NAMALWA (cell line): ENCODE results near the gene TMOD1.

Experiments
- DNase-seq: peaks from one replicate; pipeline ENCODE4 v3.0.0-alpha.2; 2015; ENCODE audit warnings: low spot score

Gene TMOD1

DNA sequence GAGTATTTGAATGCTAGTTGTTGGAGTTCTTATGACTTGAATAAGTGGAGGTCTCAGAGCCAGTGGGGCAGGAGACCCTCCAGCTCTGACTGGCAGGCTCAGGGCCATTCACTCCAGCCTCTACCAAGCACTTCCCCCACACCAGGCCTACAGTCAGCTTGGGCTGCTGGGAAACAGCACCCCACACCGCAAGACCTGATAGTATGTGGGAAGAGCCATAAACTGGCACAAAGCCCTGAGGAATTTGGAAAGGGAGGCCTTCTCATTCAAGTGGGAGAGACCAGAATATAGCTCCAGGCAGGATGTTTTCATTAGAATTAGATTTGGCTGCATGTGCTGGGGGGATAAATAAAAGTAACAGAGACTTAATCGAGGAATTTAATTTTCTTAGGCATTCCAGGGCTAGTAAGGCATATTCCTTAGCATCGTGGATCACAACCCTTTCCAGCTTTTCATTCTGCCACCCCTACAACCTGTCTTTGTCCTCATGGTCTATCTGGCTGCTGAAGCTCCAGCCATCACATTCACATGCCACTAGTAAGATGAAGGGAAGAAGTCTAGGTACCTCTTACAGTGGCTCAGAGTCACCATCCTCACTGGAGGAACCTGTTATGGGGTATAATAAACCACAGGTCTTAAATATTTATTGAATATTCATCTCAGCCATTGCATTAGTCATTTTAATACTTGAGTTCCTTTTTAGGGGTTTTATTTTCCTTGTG is 47.5 kb downstream of the TMOD1 start:
- DNase-seq, result no peak

DNA sequence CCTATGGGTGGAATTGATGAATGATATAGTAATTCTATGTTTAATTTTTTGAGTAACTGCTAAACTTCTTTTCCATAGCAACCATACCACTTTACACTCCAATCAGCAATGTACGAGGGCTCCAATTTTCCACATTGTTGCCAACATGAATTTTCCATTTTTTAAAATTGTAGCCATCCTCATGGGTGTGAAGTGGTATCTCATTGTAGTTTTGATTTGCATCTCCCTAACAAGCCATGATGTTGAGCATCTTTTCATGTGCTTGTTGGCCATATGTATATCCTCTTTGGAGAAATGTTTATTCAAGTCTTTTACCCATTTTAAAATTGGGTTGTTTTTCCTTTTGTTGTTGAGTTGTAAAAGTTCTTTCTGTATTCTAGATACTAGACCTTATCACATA is 48.9 kb downstream of the TMOD1 start:
- no peak for DNase-seq

DNA sequence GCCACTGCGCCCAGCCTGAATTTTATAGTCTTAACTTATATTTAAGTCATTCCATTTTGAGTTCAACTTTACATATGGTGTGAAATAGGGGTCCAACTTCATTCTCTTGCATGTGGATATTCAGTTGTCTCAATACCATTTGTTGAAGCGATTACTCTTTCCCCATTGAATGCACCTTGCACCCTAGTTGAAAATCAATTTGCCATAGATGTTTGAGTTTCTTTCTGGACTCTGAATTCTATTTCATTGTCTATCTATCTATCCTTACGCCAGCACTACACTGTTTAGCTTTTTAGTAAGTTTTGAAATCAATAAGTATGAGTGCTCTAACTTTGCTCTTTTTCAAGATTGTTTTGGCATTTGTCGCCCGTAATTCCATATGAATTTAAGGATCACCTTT is 49.8 kb downstream of the TMOD1 start:
- no peak for DNase-seq

DNA sequence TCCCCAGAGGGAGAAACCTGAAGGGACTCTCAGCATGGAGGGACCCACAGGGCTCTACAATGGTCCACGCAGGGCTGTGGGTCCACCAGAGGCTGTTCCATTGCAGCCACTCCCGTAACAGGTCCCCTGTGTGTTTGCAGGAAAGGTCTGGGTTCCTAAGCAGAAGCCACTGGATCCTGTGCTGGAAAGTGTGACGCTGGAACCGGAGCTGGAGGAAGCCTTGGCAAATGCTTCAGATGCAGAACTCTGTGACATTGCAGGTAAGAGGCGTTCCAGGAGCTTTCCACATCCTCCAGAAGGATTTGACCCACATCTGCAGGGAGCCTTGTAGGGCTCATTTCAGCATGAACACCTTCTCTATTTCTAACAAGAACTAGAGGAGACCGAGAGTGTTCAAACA is 51.7 kb downstream of the TMOD1 start:
- DNase-seq, result no peak

DNA sequence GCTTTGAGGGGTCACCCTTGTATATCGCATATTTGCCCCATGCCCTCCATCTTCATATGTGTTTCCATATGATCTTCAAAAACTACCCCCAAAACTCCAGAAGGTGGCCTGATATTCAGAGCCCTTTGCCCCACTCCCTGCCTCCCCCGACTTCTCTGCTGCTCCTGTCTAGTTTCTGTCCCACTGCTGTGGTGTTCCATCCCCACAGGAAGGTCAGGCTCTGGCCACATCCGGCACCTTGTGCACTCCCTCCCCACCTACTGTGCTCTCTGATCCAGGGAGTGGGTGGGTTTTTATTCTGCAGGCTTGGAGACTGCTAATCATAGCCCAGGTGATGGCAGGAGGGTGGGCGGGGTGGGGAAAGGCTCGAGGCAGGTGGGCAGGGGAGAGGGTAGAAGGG is 52.4 kb downstream of the TMOD1 start:
- DNase-seq, result no peak

DNA sequence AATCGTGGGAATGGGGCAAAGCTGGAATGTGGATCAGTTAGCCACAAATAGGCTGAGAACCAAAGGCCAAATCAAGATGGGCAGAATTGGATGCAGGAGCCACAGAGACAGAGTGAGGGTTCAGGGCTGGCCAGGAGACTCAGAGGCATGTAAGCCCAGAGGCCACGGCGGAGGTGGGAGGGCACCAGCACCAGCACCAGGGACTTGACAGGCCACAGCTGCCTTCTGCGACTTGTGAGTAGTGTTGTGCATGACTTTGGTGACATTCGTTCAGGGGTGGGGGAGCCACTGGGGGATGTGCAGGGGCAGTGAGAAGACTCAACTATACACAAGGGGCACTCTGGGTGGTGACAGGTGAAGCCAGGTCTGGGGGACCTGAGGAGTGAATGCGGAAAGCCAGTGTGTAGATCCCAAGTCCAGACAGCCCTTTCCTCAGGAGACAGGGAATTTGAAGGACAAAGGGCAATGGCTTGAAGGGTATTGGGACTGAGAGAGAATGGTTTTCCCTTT is 53.2 kb downstream of the TMOD1 start:
- no peak for DNase-seq

DNA sequence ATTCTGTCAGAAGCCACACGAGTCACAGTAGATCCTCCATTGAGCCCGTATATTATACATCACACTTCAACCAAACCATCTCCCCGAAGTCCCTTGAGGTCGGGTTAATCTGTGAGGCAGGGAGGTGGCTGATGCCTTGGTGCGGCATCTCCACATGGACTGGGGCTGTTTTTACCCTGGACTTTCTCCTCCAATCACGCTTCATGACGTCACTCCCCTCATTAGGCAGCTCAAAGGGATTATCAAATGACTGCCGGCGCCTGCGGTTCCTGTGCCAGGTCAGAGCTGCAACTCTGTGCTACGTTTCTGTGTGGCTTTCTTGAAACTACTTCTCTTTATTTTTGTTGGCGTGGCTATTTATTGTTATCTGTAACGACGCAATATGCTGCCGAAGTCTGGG is 53.7 kb downstream of the TMOD1 start:
- DNase-seq, result no peak

DNA sequence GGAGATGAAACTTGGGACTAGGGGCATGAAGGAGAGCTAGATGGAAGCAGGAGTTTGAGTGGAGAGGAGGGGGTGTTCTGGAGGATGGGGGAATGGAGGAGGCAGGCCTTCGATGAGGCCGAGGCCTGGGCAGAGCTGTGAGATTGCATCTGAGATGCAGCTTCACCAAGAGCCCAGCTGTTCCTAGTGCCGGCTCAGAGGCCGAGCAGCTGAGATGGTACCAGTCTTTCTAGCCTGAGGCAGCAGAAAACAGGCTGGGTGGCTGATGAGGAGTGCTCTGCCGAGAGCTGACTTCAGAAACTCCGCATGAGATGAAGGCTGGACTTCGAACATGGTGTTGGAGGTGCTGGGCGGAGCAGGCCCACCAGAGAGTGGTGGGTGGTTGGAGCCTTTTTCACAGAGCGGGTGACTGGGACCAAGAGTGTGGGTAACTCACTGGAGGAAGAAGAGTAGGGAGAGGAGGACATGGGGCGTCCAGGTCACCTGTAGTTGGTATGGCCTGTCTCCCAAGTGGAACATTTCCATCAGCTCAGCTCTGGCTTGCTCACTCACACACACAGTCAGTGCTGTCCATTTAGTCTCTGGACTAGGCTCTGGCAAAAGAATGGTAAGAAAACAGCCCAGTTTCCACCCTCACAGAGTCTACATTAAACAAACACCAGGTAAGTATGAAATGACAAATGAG is 54.7 kb downstream of the TMOD1 start:
- DNase-seq, result no peak

DNA sequence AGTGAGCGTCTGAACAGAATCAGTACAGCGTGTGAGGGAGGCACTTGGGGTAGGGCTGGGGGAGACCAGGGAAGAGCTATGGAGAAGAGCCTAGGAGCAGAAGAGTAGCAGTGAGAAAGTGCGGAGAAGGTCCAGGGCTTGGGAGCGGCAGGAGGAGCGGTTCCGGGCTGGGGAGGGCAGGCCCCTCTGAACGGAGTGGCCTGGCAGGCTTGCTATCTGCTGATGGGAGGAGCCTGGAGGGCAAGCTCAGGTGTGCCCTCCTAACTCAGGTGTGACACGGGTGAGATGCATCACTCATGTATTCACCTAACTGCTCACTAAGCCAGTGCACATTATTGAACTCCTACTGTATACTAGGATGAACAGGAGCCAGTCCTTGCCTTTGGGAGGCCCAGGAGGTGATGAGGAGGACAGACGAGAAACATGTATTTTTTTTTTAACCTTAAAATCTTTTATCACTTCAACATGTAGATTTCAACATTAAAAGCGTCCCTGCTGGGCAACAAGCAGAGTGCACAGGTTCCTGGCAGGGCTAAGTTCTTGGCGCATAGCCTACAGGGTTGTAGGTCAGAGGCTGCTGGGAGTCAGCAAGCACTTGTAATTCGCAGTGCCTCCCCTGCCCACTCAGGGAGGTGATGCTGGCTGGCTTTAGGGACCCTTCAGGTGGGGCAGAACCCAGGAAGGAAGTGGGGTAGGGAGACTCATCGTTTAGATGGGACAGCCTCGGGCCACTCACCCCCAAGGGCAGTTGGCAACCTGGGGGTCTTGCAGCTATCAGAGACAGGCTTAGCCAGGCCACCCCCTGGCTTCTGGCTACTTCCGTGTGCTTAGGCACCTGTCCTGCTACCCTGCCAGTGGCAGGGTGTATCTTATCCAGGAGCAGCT is 55.5 kb downstream of the TMOD1 start:
- no peak for DNase-seq

DNA sequence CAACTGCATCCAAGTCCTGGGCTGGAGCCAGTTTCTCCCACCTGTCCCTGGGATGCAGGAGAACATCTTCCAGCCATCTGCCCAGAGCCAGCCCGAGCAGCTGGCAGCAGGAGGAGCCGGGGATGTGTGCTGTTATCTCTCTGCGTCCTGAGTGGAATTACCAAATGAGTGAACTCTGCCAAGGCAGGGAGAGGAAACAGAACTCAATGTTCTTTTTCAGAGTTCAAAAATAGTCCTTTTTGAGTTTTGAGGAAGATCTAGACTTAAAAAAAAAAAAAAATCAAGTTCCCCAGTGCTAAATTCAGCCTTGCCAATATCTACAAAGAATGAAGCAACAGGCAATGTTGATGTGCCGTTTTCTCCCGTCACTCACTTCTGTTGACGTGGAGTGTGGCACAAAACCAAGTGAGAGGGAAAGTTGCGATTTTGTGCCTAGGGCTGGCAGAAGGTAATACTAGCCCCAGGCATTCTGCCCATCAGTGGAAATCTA is 56.2 kb downstream of the TMOD1 start:
- no peak for DNase-seq

DNA sequence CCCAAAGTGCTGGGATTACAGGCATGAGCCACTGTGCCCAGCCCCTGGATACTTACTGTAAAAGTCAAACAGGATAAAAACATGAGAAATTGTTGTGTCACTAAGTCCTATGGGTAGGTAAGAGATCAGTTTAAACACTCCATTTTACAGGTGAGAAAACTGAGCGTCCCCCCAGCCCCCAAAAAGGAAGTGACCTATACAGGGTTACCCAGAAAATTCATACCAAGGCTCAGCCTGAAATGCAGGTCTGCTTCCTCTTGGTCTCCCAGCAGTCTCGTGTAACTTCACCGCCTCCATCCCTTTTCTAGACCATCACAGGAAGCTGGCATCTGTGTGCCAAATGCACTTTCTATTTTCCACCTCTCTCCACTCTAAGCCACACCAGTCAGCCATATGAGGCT is 57.2 kb downstream of the TMOD1 start:
- DNase-seq, result no peak

DNA sequence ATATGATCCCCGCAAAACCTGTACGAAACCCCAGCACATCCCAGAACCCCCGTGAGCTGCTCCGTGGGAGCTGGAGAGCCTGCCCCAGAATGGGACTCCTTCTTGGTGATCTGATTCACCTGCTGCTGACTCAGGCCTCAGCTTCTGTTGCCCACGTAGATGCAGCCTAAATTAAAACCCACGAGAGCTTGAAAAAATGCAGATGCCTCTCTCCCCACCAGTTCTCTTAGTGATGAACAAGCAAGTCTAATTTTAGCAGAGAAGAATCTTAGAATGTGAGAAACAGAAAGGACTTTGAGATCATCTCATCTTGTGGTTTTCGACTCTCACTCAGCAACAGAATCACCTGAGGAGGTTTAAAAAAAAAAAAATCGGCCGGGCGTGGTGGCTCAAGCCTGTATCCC is 57.6 kb downstream of the TMOD1 start:
- no peak for DNase-seq

DNA sequence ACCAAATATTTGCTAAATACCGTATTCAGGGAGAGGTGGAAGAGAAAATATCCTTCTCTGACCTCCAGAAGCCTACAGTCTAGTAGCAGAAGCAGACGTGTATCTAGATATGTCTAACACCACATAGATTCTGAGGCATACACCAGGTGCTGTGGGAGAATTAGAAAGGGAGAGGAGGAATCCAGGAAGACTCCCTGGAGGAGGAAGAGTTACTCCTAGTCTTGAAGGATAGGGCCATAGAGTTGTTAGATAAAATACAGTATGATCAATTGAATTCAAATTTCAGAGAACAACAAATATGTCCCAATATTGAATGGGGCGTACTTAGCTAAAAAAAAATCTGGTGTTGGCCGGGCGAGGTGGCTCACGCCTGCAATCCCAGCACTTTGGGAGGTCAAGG is 58.7 kb downstream of the TMOD1 start:
- DNase-seq, result no peak

DNA sequence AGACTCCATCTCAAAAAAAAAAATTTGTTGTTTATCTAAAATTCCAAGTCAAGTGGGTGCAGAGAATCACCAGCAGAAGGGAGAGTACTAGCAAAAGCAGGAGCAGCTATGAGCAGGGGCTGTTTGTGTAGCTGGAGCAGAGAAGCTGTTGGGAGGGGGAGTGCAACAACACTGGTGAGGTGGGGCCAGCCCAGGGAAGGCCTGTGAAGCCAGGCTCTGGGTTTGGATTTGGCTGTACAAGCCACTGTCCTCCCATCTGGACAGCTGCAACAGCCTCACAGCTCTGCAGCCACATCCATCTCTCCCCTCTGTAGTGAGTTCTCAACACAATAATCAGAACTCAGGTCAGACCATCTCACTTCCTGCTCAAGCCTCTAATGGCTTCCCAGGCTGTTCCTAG is 59.4 kb downstream of the TMOD1 start:
- DNase-seq, result no peak

DNA sequence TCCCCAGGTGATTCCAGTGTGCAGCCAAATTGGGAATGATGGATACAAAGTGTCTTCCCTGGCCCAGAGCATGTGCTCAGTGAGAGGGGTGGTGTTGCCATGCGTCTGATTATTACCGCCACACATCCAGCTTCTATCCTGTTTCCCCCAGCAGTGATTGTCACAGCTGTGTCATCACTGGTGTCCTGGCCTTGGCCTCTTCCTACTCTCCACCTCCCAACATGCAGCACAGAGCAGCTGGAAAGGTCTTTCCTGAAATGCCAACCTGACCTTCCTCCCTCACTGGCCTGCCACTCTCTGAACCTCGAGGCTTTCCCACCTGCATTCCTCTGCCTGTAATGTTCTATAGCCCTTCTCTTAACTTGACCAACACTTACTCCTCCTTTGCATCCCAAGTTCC is 60.0 kb downstream of the TMOD1 start:
- no peak for DNase-seq

DNA sequence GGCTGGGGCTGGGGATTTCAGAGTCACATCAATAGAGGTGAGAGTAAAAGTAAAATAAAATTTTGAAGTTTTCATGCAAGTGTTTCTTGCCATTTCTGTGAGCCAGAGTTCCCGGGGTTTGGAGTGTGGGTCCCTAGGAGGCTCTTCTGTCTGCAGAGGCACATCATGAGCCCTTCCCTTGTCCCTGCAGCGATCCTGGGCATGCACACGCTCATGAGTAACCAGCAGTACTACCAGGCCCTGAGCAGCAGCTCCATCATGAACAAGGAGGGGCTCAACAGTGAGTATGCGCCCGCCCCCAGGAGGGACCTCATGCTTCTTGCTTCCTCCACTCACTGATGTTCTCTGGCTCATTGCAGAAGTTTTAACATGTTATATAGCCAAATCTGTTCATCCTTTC is 61.1 kb downstream of the TMOD1 start:
- no peak for DNase-seq

DNA sequence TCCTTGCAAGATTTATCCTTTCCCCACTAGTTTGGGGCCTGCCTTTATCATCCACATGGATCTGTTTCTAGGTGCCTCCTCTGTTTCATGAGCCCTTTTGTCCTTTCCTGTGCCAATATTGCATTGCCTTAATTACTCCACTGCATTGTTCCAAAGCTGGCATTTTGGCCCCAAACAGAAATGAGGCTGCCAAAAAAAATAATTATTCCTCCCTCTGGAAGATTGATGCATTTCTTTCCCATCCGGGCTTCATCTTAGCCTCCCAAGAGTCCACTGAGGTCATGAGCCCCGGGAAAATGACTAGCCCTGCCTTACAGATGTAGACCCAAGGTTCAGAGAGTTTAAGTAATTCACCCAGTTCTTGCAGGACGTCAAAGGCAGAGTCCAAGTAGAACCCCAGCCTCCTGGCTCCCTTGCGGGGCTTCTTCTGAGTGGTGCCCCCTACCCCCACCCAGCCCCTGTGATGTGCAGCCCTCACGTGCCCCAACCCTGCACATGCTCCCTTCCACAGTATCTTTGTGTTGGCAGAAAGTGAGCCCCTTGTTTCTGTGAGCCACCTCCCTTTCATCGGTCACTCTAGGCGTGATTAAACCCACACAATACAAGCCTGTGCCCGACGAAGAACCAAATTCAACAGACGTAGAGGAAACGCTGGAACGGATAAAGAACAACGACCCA is 62.1 kb downstream of the TMOD1 start:
- no peak for DNase-seq

DNA sequence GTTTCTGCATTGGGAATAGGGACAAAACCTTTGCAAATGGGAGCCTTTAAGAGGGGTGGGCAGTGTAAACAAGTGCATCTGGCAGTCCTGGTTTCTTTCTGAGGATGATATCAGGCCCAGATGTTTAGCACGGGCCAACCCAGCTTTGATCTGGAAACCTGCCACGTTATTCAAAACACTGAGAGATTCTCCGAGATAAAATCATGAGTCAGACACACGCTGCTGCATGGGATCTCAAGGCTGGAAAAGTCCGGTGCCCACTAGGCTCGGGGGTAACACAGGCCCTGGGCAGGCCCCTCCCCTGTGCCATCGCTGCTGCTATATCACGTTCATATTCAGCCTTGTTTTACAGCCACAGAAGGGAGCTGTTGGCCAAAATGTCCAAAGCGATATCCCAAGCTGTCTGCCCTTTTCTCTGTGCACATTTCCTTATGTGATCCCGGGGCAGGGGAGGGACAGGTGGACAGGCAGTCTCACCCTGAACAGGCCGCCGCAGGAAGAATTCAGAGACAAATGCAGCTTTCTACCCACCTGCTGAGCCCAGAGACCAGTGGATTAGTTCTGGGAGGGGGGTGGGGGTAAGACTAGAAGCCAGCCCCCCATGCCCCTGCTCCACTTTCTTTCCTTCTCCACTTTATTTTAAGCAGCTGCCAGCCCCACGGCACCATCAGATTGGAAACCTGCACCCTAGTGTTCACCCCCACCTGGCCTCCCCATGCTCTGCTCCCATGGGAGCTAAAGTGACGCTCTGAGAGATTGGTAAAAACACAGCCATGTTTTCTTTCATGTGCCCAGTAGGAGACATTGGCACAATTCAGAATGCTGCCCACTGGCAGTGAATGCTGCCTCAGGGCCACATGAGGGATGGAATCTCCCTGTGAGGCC is 63.1 kb downstream of the TMOD1 start:
- no peak for DNase-seq

DNA sequence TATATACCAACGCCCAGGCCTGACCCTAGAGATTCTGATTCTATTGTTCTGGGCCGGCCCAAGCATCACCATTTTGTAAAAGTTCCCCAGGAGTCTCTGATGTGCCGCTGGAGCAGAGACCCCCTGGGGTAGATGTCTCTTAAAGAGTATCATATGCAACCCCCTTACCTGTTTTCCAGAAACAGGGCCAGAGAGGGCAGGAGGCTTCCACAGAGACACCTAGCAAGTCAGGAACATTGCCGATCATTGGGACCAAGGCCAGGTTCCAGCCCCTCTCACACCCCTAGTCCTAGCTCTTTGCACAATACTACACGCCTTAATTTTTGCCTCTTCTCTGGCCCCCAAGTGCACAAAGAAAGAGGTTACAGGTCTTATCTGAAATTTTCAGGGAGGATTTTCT is 63.8 kb downstream of the TMOD1 start:
- DNase-seq, result no peak

DNA sequence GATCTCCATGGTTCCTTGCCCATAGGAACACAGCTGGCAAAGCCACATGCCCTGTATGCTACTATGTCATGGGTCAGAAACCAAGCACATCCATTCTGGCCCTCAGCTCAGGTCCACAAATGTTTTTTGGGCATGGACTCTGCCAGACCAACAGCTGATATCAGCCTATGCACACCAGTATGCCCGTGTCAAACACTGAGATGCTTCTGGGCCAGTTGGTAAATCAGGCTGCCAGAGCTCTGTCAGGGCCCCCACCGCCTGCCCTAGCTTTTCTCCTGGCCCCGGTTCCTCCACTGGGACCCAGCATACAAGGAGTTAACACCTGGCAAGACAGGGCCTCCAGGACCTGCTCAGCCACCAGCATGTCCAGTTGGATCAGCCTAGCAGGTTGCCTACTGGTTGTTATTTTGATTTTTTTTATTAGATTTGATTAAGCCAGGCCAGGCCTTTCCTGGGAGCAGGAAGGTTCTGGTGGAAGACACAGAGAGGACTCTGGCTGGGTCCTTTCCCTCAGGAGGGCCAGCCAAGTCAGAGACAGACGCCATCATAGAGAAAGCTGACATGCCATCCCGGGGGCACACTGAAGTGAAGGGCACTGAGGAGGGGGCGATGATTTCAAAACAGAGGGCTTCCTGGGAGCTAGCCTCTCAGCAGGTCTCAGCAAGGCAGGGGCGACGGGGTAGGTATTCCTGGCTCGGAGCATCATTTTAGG is 65.9 kb downstream of the TMOD1 start:
- no peak for DNase-seq

DNA sequence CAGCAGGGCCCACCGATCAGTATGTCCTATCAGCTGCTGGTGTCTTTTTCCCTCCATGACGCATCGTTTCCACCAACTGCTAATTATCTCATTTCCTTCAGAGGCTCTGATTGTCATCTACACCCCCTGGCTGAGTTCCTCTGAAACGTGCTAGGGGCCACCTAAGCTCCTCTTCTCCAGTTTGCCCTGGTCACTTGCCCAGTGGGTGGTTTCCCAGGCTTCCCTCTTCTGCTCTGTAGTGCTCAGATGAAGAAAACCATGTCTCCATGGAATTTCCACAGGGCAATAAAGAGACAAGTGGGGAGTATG is 66.4 kb downstream of the TMOD1 start:
- no peak for DNase-seq
